ENCODE data around the gene SP8. TPM values are rescaled to one million over a fixed set of nuclear protein-coding genes. Genes with fewer than 3 reads are reported as not detected.
"Not testable (repeated sequence)": the region's sequence is repeated elsewhere in the genome, so short reads cannot be mapped to it uniquely, and the experiment has no call there.

Gene SP8
- total RNA-seq, 1 donor from 2014 or later: 33.7 TPM

- no peak overlapping the region for H3K4me3 Mint-ChIP-seq
- peaks cover 2% of the 10 kb centered on the region for H3K36me3 Mint-ChIP-seq (ENCODE audit: low read depth)
- H3K9me3 Mint-ChIP-seq: no peaks in the 10 kb centered on the region
- H3K4me1 Mint-ChIP-seq: no peaks in the 10 kb centered on the region
- no peak overlapping the region for H3K27ac Mint-ChIP-seq (ENCODE audit: unreplicated experiment)
- no peaks in the 10 kb centered on the region for H3K27me3 Mint-ChIP-seq (ENCODE audit: low read depth)
- DNase-seq (ENCODE audit: low read depth, low spot score): no peak
- TF ChIP-seq CTCF (conservative IDR thresholded peaks at IDR 0.05): no peak
Measured at GRCh38 chr7:20828947-20829346, 42.3 kb upstream of the SP8 start.

- no peak for TF ChIP-seq CTCF (conservative IDR thresholded peaks at IDR 0.05)
- H3K36me3 Mint-ChIP-seq (ENCODE audit: low read depth): peaks cover 2% of the 10 kb centered on the region
- no peaks in the 10 kb centered on the region for H3K4me1 Mint-ChIP-seq
- no peak overlapping the region for H3K27ac Mint-ChIP-seq (ENCODE audit: unreplicated experiment)
- H3K4me3 Mint-ChIP-seq: no peak overlapping the region
- H3K27me3 Mint-ChIP-seq (ENCODE audit: low read depth): no peaks in the 10 kb centered on the region
- H3K9me3 Mint-ChIP-seq: no peaks in the 10 kb centered on the region
- no peak for DNase-seq (ENCODE audit: low read depth, low spot score)
Measured at GRCh38 chr7:20827172-20827571, 40.5 kb upstream of the SP8 start.

- Mint-ChIP-seq H3K27me3 (ENCODE audit: low read depth) (no peaks in the 10 kb centered on the region), H3K4me3 (no peak overlapping the region), H3K27ac (ENCODE audit: unreplicated experiment) (no peak overlapping the region), H3K36me3 (ENCODE audit: low read depth) (peaks cover 2% of the 10 kb centered on the region), H3K4me1 (no peaks in the 10 kb centered on the region), H3K9me3 (no peaks in the 10 kb centered on the region)
- no peak for DNase-seq (ENCODE audit: low read depth, low spot score)
- TF ChIP-seq CTCF (conservative IDR thresholded peaks at IDR 0.05): no peak
Measured at GRCh38 chr7:20826243-20826642, 39.6 kb upstream of the SP8 start.

- no peak overlapping the region for H3K27ac Mint-ChIP-seq (ENCODE audit: unreplicated experiment)
- no peaks in the 10 kb centered on the region for H3K9me3 Mint-ChIP-seq
- no peaks in the 10 kb centered on the region for H3K4me1 Mint-ChIP-seq
- no peak overlapping the region for H3K4me3 Mint-ChIP-seq
- peaks cover 2% of the 10 kb centered on the region for H3K36me3 Mint-ChIP-seq (ENCODE audit: low read depth)
- H3K27me3 Mint-ChIP-seq (ENCODE audit: low read depth): no peaks in the 10 kb centered on the region
- no peak for TF ChIP-seq CTCF (conservative IDR thresholded peaks at IDR 0.05)
- DNase-seq (ENCODE audit: low read depth, low spot score): no peak
Measured at GRCh38 chr7:20825555-20825954, 38.9 kb upstream of the SP8 start.

- H3K36me3 Mint-ChIP-seq (ENCODE audit: low read depth); H3K27ac Mint-ChIP-seq (ENCODE audit: unreplicated experiment); H3K9me3 Mint-ChIP-seq; H3K27me3 Mint-ChIP-seq (ENCODE audit: low read depth); H3K4me3 Mint-ChIP-seq; H3K4me1 Mint-ChIP-seq; DNase-seq (ENCODE audit: low read depth, low spot score): not testable (repeated sequence)
Measured at GRCh38 chr7:20821390-20821789, 34.7 kb upstream of the SP8 start.

GRCh38 chr7:20816372-20816959 is 29.8 kb upstream of the SP8 start:
- Mint-ChIP-seq H3K4me1 (no peaks in the 10 kb centered on the region), H3K27ac (ENCODE audit: unreplicated experiment) (no peak overlapping the region), H3K36me3 (ENCODE audit: low read depth) (no peaks in the 10 kb centered on the region), H3K4me3 (no peak overlapping the region), H3K27me3 (ENCODE audit: low read depth) (no peaks in the 10 kb centered on the region), H3K9me3 (no peaks in the 10 kb centered on the region)
- no peak for TF ChIP-seq CTCF (conservative IDR thresholded peaks at IDR 0.05)
- no peak for DNase-seq (ENCODE audit: low read depth, low spot score)
